H1 (cell line): Measurements from ENCODE around the gene MRPS5. TPM values are rescaled to one million over a fixed set of nuclear protein-coding genes. Genes with fewer than 3 reads are reported as not detected.

ENCODE experiments used
- CTCF ChIA-PET: fragments of 300-600 bp; sonication (Branson Sonifier 250); formaldehyde crosslinking; loops from one replicate; lab custom pipeline; 2021; ENCODE audit not compliant: partially characterized antibody; lab: Charles Lee
- POLR2A ChIA-PET: fragments of 300-600 bp; sonication (Branson Sonifier 250); formaldehyde crosslinking; loops from one replicate; lab custom pipeline; 2021; ENCODE audit warnings: inconsistent platforms; ENCODE audit not compliant: partially characterized antibody; lab: Charles Lee
- DNase-seq, 2 experiments: peaks; one replicate each; pipeline versions ENCODE4 v3.0.0 to v3.0.0-alpha.2; 2010 to 2022; ENCODE audit warnings: low spot score in 2 of 2, low read depth in 1 of 2, mixed read lengths in 1 of 2
- FAIRE-seq: peaks from 2 replicates; lab custom pipeline; 2011; peaks lifted over from hg19 to GRCh38; lab: Jason Lieb, UNC
- H2AFZ ChIP-seq: 2 replicates; pipeline ENCODE4 v1.8.1; 2012; ENCODE audit warnings: low read length, inconsistent platforms
- H2AK5ac ChIP-seq: 2 replicates; pipeline ENCODE4 v1.6.1; 2013; ENCODE audit warnings: low read depth, low read length
- H2BK120ac ChIP-seq: replicated peaks from 2 replicates; pipeline ENCODE3; 2013; ENCODE audit warnings: low read depth, low read length, inconsistent platforms
- H2BK12ac ChIP-seq: 2 replicates; pipeline ENCODE4 v1.6.1; 2013; ENCODE audit warnings: low read depth, low read length
- H2BK15ac ChIP-seq: 2 replicates; pipeline ENCODE4 v1.6.1; 2013; ENCODE audit warnings: low read length
- H2BK20ac ChIP-seq: 2 replicates; pipeline ENCODE4 v1.6.1; 2013; ENCODE audit warnings: low read length
- H2BK5ac ChIP-seq: 2 replicates; pipeline ENCODE4 v1.6.1; 2013; ENCODE audit warnings: low read depth, low read length
- H3K14ac ChIP-seq: 2 replicates; pipeline ENCODE4 v1.6.1; 2013; ENCODE audit warnings: inconsistent platforms; ENCODE audit not compliant: insufficient read length
- H3K18ac ChIP-seq: 2 replicates; pipeline ENCODE4 v1.6.1; 2013; ENCODE audit warnings: low read length; ENCODE audit errors: extremely low read depth
- H3K23ac ChIP-seq: 2 replicates; pipeline ENCODE4 v1.6.1; 2013; ENCODE audit warnings: inconsistent platforms; ENCODE audit not compliant: insufficient read length
- H3K23me2 ChIP-seq: 2 replicates; pipeline ENCODE4 v1.6.1; 2013; ENCODE audit warnings: low read depth, low read length
- H3K27ac ChIP-seq: 2 replicates; pipeline ENCODE4 v1.6.1; 2011; ENCODE audit warnings: low read depth, low read length, inconsistent platforms
- H3K27me3 ChIP-seq, 4 experiments: replicated peaks in 1 of 4; 1 replicate in 1 of 4; 2 replicates in 3 of 4; pipeline versions ENCODE4 v1.6.1 to v1.8.1; 2011 to 2013; ENCODE audit warnings: low read length in 3 of 4, mild to moderate bottlenecking in 3 of 4, inconsistent platforms in 2 of 4, mixed read lengths in 2 of 4, moderate library complexity in 1 of 4; ENCODE audit not compliant: control insufficient read depth in 3 of 4, insufficient read depth in 3 of 4; ENCODE audit errors: extremely low read depth in 1 of 4
- H3K36me3 ChIP-seq, 4 experiments: 2 replicates each; pipeline versions ENCODE4 v1.6.1 to v1.8.1; 2011 to 2013; ENCODE audit warnings: mild to moderate bottlenecking in 4 of 4, low read length in 3 of 4, moderate library complexity in 2 of 4, control low read depth in 1 of 4, inconsistent platforms in 1 of 4; ENCODE audit not compliant: insufficient read depth in 4 of 4, control insufficient read depth in 2 of 4
- H3K4ac ChIP-seq: replicated peaks from 2 replicates; pipeline ENCODE3; 2013; ENCODE audit warnings: low read length, low read depth, mixed read lengths, inconsistent platforms; ENCODE audit not compliant: insufficient read length
- H3K4me1 ChIP-seq, 4 experiments: replicated peaks in 1 of 4; 1 replicate in 1 of 4; 2 replicates in 3 of 4; pipeline versions ENCODE4 v1.6.1 to v1.8.1; 2011 to 2013; ENCODE audit warnings: low read length in 3 of 4, inconsistent platforms in 2 of 4, mixed read lengths in 1 of 4; ENCODE audit not compliant: insufficient read depth in 4 of 4, control insufficient read depth in 3 of 4
- H3K4me2 ChIP-seq, 2 experiments: 2 replicates each; pipeline versions ENCODE4 v1.6.1 to v1.8.1; 2011 to 2013; ENCODE audit warnings: low read depth in 2 of 2, low read length in 2 of 2, control low read depth in 1 of 2, inconsistent platforms in 1 of 2, mild to moderate bottlenecking in 1 of 2; ENCODE audit not compliant: insufficient read depth in 1 of 2
- H3K4me3 ChIP-seq, 4 experiments: fragments of 200-600, 300-600 bp in 1 of 4; sonication (generic), shearing (Covaris generic), sonication (Bioruptor Twin) in 1 of 4; 2 replicates each; pipeline versions ENCODE4 v1.5.1 to v1.8.1; 2011 to 2016; ENCODE audit warnings: low read length in 4 of 4, low read depth in 3 of 4, control low read depth in 2 of 4, inconsistent platforms in 2 of 4, mild to moderate bottlenecking in 2 of 4, mixed read lengths in 1 of 4, moderate library complexity in 1 of 4; ENCODE audit not compliant: insufficient read depth in 2 of 4; ENCODE audit errors: extremely low read depth in 1 of 4
- H3K56ac ChIP-seq: replicated peaks from 2 replicates; pipeline ENCODE3; 2013; ENCODE audit warnings: low read depth, mild to moderate bottlenecking, mixed read lengths, low read length, inconsistent platforms; ENCODE audit not compliant: insufficient read length
- H3K79me1 ChIP-seq: 2 replicates; pipeline ENCODE4 v1.6.1; 2013; ENCODE audit warnings: low read depth, low read length, control low read depth
- H3K79me2 ChIP-seq, 2 experiments: 2 replicates each; pipeline versions ENCODE4 v1.6.1 to v1.8.1; 2012 to 2013; ENCODE audit warnings: low read length in 2 of 2, mild to moderate bottlenecking in 2 of 2, inconsistent platforms in 1 of 2; ENCODE audit not compliant: insufficient read depth in 2 of 2, control insufficient read depth in 1 of 2
- H3K9ac ChIP-seq, 4 experiments: replicated peaks in 1 of 4; 1 replicate in 1 of 4; 2 replicates in 3 of 4; pipeline versions ENCODE4 v1.6.1 to v1.8.1; 2011 to 2013; ENCODE audit warnings: low read depth in 3 of 4, low read length in 3 of 4, control low read depth in 2 of 4, mild to moderate bottlenecking in 2 of 4, moderate library complexity in 2 of 4, inconsistent platforms in 1 of 4; ENCODE audit errors: extremely low read depth in 1 of 4
- H3K9me3 ChIP-seq, 2 experiments: 2 replicates each; pipeline versions ENCODE4 v1.6.1 to v1.8.1; 2012 to 2013; ENCODE audit warnings: mild to moderate bottlenecking in 2 of 2, moderate library complexity in 2 of 2, control low read depth in 1 of 2, inconsistent platforms in 1 of 2, low read depth in 1 of 2, low read length in 1 of 2, mixed read lengths in 1 of 2; ENCODE audit not compliant: insufficient read depth in 2 of 2
- H4K20me1 ChIP-seq, 2 experiments: replicated peaks in 1 of 2; 2 replicates each; pipeline versions ENCODE3 to v1.8.1; 2011 to 2013; ENCODE audit warnings: inconsistent platforms in 2 of 2, low read length in 2 of 2, mild to moderate bottlenecking in 1 of 2; ENCODE audit not compliant: insufficient read depth in 2 of 2, control insufficient read depth in 1 of 2
- H4K5ac ChIP-seq: 2 replicates; pipeline ENCODE4 v1.6.1; 2013; ENCODE audit warnings: low read length, low read depth, mixed read lengths, inconsistent platforms; ENCODE audit not compliant: insufficient read length
- H4K8ac ChIP-seq: 2 replicates; pipeline ENCODE4 v1.8.0; 2013; ENCODE audit warnings: mild to moderate bottlenecking, moderate library complexity, low read length, inconsistent platforms; ENCODE audit not compliant: insufficient read depth; ENCODE audit errors: extremely low read depth
- H4K91ac ChIP-seq: replicated peaks from 2 replicates; pipeline ENCODE3; 2013; ENCODE audit warnings: low read length, mixed read lengths, inconsistent platforms; ENCODE audit not compliant: insufficient read length
- SUZ12 ChIP-seq: fragments of 200-600 bp; sonication (generic); IDR thresholded peaks from 2 replicates; pipeline ENCODE4 v1.6.1; 2012; ENCODE audit warnings: mild to moderate bottlenecking, inconsistent platforms, low read length, moderate library complexity, mixed read lengths
- ZNF274 ChIP-seq: IDR thresholded peaks from 2 replicates; pipeline ENCODE4 v1.7.0; 2012; ENCODE audit warnings: low read length, borderline replicate concordance; ENCODE audit errors: extremely low read depth
- WGBS, 2 experiments: shearing (Covaris generic) in 1 of 2; methylation state at CpG; one replicate each; pipeline versions ENCODE4 v1.1.6 to v1.1.7; 2013 to 2015; ENCODE audit warnings: low lambda C conversion rate in 2 of 2, mixed read lengths in 2 of 2, inconsistent platforms in 1 of 2, low coverage in 1 of 2, missing lambda C conversion rate in 1 of 2; ENCODE audit not compliant: insufficient replicate concordance in 2 of 2, insufficient coverage in 1 of 2, insufficient read length in 1 of 2; ENCODE audit errors: extremely low coverage in 1 of 2, missing lambda C conversion rate in 1 of 2; 5-methylcytosine and 5-hydroxymethylcytosine counted together
- polyA plus RNA-seq, 7 experiments: library from polyadenylated mRNA; depleted of rRNA in 3 of 7; stranded (reverse) in 5 of 7; unstranded in 2 of 7; fragments of >200 nt in 5 of 7; fragments of 200-250 nt in 2 of 7; gene quantifications; 1 replicate in 5 of 7; 2 replicates in 1 of 7; 4 replicates in 1 of 7; pipeline versions ENCODE4 v1.2.1 to v1.2.3, GENCODE V29; 2011 to 2013; ENCODE audit warnings: missing spikeins in 2 of 7, mixed read lengths in 2 of 7
- total RNA-seq: library from RNA; stranded (reverse); fragmentation: NEBNext Ultra II Directional; extraction: Animal tissue kit (Norgen Biotek cat#: 25700); gene quantifications from 2 replicates; pipeline ENCODE4 v1.2.1, GENCODE V29; 2021

Gene MRPS5
- total and polyA plus RNA-seq, 2 of the 8 experiments (the other 6 are each of a cell fraction or from before 2014, with no cell fraction given): 36.7 to 53.0 TPM

- Histone ChIP-seq H3K23me2 (no peaks in the 10 kb centered on the region), H3K36me3 (peaks cover 5 to 67% (median 32%) of the 10 kb centered on the region in 4 experiments), H3K4me1 (no peaks in the 10 kb centered on the region), H3K56ac (no peak overlapping the region), H2BK20ac (no peak overlapping the region), H3K14ac (no peak overlapping the region), H4K5ac (no peak overlapping the region), H4K91ac (no peak overlapping the region), H2BK15ac (no peak overlapping the region), H3K18ac (no peak overlapping the region), H3K9me3 (peaks cover 77 to 89% of the 10 kb centered on the region in 2 experiments), H3K27ac (no peak overlapping the region), H3K4me2 (no peak overlapping the region), H2AK5ac (no peak overlapping the region), H3K27me3 (peaks cover 0 to 1% (median 0%) of the 10 kb centered on the region in 4 experiments; a peak in 1 of 7 replicates), H3K4ac (no peak overlapping the region), H3K23ac (no peak overlapping the region), H2BK12ac (no peak overlapping the region), H4K20me1 (no peaks in the 10 kb centered on the region), H3K79me2 (no peaks in the 10 kb centered on the region), H3K79me1 (no peaks in the 10 kb centered on the region), H4K8ac (no peak overlapping the region), H2BK5ac (no peak overlapping the region), H3K4me3 (no peak overlapping the region), H2AFZ (no peak overlapping the region), H3K9ac (no peak overlapping the region), H2BK120ac (no peak overlapping the region)
- ChIA-PET CTCF (interaction anchor here (0.6 kb wide), 1 partner anchor 27 kb away, joined by 4 read pairs; no protein-coding TSS in a partner anchor), POLR2A (no interaction called here)
- WGBS, 2 experiments: 90% methylated on average over 6 of the region's 6 CpGs; no CpG with 5 or more reads in 1 of the 2 experiments
- DNase-seq (no peak), FAIRE-seq (no peak)
- TF ChIP-seq ZNF274 (peak; percentile 99), SUZ12 (no peak)
Observed at GRCh38 chr2:95149397-95149984, 27.9 kb upstream of the MRPS5 start.
